WTC11 (cell line): ENCODE measurements around the gene CNTNAP2. TPM values are rescaled to one million over a fixed set of nuclear protein-coding genes. Genes with fewer than 3 reads are reported as not detected.
A peak's percentile ranks its signal among the peaks of the same experiment; 100 is the strongest.

Experiments used
- ATAC-seq: fragments of 200-7000 bp; cut with Tn5 transposase; 2 replicates; pipeline ENCODE4 v1.10.0; 2021; ENCODE audit warnings: mild to moderate bottlenecking, moderate library complexity
- CTCF ChIA-PET: fragments of 300-600 bp; sonication (Branson Sonifier 250); formaldehyde crosslinking; loops from one replicate; lab custom pipeline; 2021; ENCODE audit warnings: antibody characterized with exemption; lab: Charles Lee
- POLR2A ChIA-PET: fragments of 350-600 bp; sonication (Branson Sonifier 250); formaldehyde crosslinking; loops from one replicate; lab custom pipeline; 2021; ENCODE audit warnings: antibody characterized with exemption; lab: Charles Lee
- DNase-seq: peaks from one replicate; pipeline ENCODE4 v3.0.0; 2021; ENCODE audit warnings: low spot score
- H3K27ac Mint-ChIP-seq: 2 replicates; pipeline ENCODE4 v1.8.0; 2021; ENCODE audit warnings: mixed read lengths
- H3K27me3 Mint-ChIP-seq: 2 replicates; pipeline ENCODE4 v1.8.0; 2021; ENCODE audit warnings: low read depth, mild to moderate bottlenecking, moderate library complexity, mixed read lengths
- H3K36me3 Mint-ChIP-seq: 2 replicates; pipeline ENCODE4 v1.8.0; 2021; ENCODE audit warnings: mixed read lengths
- H3K4me1 Mint-ChIP-seq: 2 replicates; pipeline ENCODE4 v1.8.0; 2022; ENCODE audit warnings: mixed read lengths
- H3K4me3 Mint-ChIP-seq: 2 replicates; pipeline ENCODE4 v1.8.0; 2021; ENCODE audit warnings: mild to moderate bottlenecking, moderate library complexity, mixed read lengths
- H3K9me3 Mint-ChIP-seq: 2 replicates; pipeline ENCODE4 v1.8.0; 2021; ENCODE audit warnings: mixed read lengths
- E2F1 ChIP-seq: sonication (generic); formaldehyde crosslinking; IDR thresholded peaks from 2 replicates; pipeline ENCODE4 v1.8.0; 2022; ENCODE audit warnings: mild to moderate bottlenecking, missing genetic modification reagents
- ESRRA ChIP-seq: sonication (generic); formaldehyde crosslinking; IDR thresholded peaks from 2 replicates; pipeline ENCODE4 v1.8.1; 2022; ENCODE audit warnings: mild to moderate bottlenecking, missing genetic modification reagents, borderline replicate concordance
- ETV6 ChIP-seq: sonication (generic); formaldehyde crosslinking; IDR thresholded peaks from 2 replicates; pipeline ENCODE4 v1.8.1; 2022; ENCODE audit warnings: mild to moderate bottlenecking, missing genetic modification reagents
- FOXJ3 ChIP-seq: sonication (generic); formaldehyde crosslinking; IDR thresholded peaks from 2 replicates; pipeline ENCODE4 v1.9.0; 2021; ENCODE audit warnings: missing genetic modification reagents, mild to moderate bottlenecking, borderline replicate concordance
- FOXK1 ChIP-seq: sonication (generic); formaldehyde crosslinking; IDR thresholded peaks from 2 replicates; pipeline ENCODE4 v1.8.0; 2022; ENCODE audit warnings: mild to moderate bottlenecking, moderate library complexity, missing genetic modification reagents
- GRHL2 ChIP-seq: fragments of 250-450 bp; sonication (Bioruptor Pico); IDR thresholded peaks from 2 replicates; pipeline ENCODE4 v1.8.0; 2022; ENCODE audit warnings: mild to moderate bottlenecking, moderate library complexity; ENCODE audit not compliant: insufficient replicate concordance, severe bottlenecking
- GTF2I ChIP-seq: fragments of 250-450 bp; sonication (Bioruptor Pico); conservative IDR thresholded peaks from 2 replicates; pipeline ENCODE4 v1.4.0; 2021; ENCODE audit warnings: mild to moderate bottlenecking
- SMAD3 ChIP-seq: sonication (generic); formaldehyde crosslinking; IDR thresholded peaks from 2 replicates; pipeline ENCODE4 v1.8.0; 2022; ENCODE audit warnings: missing genetic modification reagents, mild to moderate bottlenecking, borderline replicate concordance
- ZNF121 ChIP-seq: sonication (generic); formaldehyde crosslinking; IDR thresholded peaks from 2 replicates; pipeline ENCODE4 v1.8.0; 2023; ENCODE audit warnings: missing genetic modification reagents
- ZNF138 ChIP-seq: sonication (generic); formaldehyde crosslinking; conservative IDR thresholded peaks from 2 replicates; pipeline ENCODE4 v1.8.1; 2022; ENCODE audit warnings: mild to moderate bottlenecking, moderate library complexity, missing genetic modification reagents
- ZNF671 ChIP-seq: fragments of 250-450 bp; sonication (Bioruptor Pico); IDR thresholded peaks from 2 replicates; pipeline ENCODE4 v1.8.0; 2021; ENCODE audit warnings: mild to moderate bottlenecking
- total RNA-seq: library from RNA; stranded (reverse); gene quantifications from 3 replicates; pipeline ENCODE4 v1.2.3, GENCODE V29; 2021
- TF ChIP-seq, protein P1 (sequence below): sonication (generic); formaldehyde crosslinking; IDR thresholded peaks from 2 replicates; pipeline ENCODE4 v1.8.0; 2023; ENCODE audit warnings: missing genetic modification reagents
- TF ChIP-seq, protein P2 (sequence below): sonication (generic); formaldehyde crosslinking; IDR thresholded peaks from 2 replicates; pipeline ENCODE4 v1.8.0; 2023; ENCODE audit warnings: missing genetic modification reagents, mild to moderate bottlenecking, borderline replicate concordance
- TF ChIP-seq, protein P3 (sequence below): sonication (generic); formaldehyde crosslinking; IDR thresholded peaks from 2 replicates; pipeline ENCODE4 v1.8.1; 2023; ENCODE audit warnings: mild to moderate bottlenecking, missing genetic modification reagents
- TF ChIP-seq, protein P4 (sequence below): fragments of 250-450 bp; sonication (Bioruptor Pico); IDR thresholded peaks from 2 replicates; pipeline ENCODE4 v2.1.2; 2022; ENCODE audit warnings: mild to moderate bottlenecking, moderate library complexity
- TF ChIP-seq, protein P5 (sequence below): sonication (generic); formaldehyde crosslinking; IDR thresholded peaks from 2 replicates; pipeline ENCODE4 v1.8.0; 2022; ENCODE audit warnings: mild to moderate bottlenecking, missing genetic modification reagents
- TF ChIP-seq, protein P6 (sequence below): sonication (generic); formaldehyde crosslinking; IDR thresholded peaks from 2 replicates; pipeline ENCODE4 v1.8.1; 2023; ENCODE audit warnings: mild to moderate bottlenecking, moderate library complexity, missing genetic modification reagents
- TF ChIP-seq, protein P7 (sequence below): sonication (generic); formaldehyde crosslinking; IDR thresholded peaks from 2 replicates; pipeline ENCODE4 v1.8.1; 2023; ENCODE audit warnings: mild to moderate bottlenecking, missing genetic modification reagents

The CNTNAP2 gene
- total RNA-seq, 1 experiment from 2014 or later: 63.8 TPM

GRCh38 chr7:148337246-148337965 is 2220.8 kb downstream of the CNTNAP2 start:
- H3K27me3 Mint-ChIP-seq: peaks cover 3% of the 10 kb centered on the region; the same call in 1 of the 2 replicates
- TF ChIP-seq SMAD3 (CRISPR knock-in tag) (no peak), FOXK1 (no peak), ESRRA (no peak), ZNF671 (CRISPR knock-in tag) (no peak), ZNF138 (CRISPR knock-in tag) (no peak), E2F1 (CRISPR knock-in tag) (no peak), GRHL2 (CRISPR knock-in tag) (no peak), GTF2I (no peak), FOXJ3 (CRISPR knock-in tag) (no peak), ZNF121 (no peak), ETV6 (CRISPR knock-in tag) (no peak)
- TF ChIP-seq, protein P1, sequence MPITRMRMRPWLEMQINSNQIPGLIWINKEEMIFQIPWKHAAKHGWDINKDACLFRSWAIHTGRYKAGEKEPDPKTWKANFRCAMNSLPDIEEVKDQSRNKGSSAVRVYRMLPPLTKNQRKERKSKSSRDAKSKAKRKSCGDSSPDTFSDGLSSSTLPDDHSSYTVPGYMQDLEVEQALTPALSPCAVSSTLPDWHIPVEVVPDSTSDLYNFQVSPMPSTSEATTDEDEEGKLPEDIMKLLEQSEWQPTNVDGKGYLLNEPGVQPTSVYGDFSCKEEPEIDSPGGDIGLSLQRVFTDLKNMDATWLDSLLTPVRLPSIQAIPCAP (CRISPR knock-in tag): no peak
- TF ChIP-seq, protein P2, sequence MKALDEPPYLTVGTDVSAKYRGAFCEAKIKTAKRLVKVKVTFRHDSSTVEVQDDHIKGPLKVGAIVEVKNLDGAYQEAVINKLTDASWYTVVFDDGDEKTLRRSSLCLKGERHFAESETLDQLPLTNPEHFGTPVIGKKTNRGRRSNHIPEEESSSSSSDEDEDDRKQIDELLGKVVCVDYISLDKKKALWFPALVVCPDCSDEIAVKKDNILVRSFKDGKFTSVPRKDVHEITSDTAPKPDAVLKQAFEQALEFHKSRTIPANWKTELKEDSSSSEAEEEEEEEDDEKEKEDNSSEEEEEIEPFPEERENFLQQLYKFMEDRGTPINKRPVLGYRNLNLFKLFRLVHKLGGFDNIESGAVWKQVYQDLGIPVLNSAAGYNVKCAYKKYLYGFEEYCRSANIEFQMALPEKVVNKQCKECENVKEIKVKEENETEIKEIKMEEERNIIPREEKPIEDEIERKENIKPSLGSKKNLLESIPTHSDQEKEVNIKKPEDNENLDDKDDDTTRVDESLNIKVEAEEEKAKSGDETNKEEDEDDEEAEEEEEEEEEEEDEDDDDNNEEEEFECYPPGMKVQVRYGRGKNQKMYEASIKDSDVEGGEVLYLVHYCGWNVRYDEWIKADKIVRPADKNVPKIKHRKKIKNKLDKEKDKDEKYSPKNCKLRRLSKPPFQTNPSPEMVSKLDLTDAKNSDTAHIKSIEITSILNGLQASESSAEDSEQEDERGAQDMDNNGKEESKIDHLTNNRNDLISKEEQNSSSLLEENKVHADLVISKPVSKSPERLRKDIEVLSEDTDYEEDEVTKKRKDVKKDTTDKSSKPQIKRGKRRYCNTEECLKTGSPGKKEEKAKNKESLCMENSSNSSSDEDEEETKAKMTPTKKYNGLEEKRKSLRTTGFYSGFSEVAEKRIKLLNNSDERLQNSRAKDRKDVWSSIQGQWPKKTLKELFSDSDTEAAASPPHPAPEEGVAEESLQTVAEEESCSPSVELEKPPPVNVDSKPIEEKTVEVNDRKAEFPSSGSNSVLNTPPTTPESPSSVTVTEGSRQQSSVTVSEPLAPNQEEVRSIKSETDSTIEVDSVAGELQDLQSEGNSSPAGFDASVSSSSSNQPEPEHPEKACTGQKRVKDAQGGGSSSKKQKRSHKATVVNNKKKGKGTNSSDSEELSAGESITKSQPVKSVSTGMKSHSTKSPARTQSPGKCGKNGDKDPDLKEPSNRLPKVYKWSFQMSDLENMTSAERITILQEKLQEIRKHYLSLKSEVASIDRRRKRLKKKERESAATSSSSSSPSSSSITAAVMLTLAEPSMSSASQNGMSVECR: no peak
- TF ChIP-seq, protein P3, sequence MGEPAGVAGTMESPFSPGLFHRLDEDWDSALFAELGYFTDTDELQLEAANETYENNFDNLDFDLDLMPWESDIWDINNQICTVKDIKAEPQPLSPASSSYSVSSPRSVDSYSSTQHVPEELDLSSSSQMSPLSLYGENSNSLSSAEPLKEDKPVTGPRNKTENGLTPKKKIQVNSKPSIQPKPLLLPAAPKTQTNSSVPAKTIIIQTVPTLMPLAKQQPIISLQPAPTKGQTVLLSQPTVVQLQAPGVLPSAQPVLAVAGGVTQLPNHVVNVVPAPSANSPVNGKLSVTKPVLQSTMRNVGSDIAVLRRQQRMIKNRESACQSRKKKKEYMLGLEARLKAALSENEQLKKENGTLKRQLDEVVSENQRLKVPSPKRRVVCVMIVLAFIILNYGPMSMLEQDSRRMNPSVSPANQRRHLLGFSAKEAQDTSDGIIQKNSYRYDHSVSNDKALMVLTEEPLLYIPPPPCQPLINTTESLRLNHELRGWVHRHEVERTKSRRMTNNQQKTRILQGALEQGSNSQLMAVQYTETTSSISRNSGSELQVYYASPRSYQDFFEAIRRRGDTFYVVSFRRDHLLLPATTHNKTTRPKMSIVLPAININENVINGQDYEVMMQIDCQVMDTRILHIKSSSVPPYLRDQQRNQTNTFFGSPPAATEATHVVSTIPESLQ: no peak
- TF ChIP-seq, protein P4, sequence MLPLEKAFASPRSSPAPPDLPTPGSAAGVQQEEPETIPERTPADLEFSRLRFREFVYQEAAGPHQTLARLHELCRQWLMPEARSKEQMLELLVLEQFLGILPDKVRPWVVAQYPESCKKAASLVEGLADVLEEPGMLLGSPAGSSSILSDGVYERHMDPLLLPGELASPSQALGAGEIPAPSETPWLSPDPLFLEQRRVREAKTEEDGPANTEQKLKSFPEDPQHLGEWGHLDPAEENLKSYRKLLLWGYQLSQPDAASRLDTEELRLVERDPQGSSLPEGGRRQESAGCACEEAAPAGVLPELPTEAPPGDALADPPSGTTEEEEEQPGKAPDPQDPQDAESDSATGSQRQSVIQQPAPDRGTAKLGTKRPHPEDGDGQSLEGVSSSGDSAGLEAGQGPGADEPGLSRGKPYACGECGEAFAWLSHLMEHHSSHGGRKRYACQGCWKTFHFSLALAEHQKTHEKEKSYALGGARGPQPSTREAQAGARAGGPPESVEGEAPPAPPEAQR (CRISPR knock-in tag): no peak
- TF ChIP-seq, protein P5, sequence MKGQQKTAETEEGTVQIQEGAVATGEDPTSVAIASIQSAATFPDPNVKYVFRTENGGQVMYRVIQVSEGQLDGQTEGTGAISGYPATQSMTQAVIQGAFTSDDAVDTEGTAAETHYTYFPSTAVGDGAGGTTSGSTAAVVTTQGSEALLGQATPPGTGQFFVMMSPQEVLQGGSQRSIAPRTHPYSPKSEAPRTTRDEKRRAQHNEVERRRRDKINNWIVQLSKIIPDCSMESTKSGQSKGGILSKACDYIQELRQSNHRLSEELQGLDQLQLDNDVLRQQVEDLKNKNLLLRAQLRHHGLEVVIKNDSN (CRISPR knock-in tag): no peak
- TF ChIP-seq, protein P6, sequence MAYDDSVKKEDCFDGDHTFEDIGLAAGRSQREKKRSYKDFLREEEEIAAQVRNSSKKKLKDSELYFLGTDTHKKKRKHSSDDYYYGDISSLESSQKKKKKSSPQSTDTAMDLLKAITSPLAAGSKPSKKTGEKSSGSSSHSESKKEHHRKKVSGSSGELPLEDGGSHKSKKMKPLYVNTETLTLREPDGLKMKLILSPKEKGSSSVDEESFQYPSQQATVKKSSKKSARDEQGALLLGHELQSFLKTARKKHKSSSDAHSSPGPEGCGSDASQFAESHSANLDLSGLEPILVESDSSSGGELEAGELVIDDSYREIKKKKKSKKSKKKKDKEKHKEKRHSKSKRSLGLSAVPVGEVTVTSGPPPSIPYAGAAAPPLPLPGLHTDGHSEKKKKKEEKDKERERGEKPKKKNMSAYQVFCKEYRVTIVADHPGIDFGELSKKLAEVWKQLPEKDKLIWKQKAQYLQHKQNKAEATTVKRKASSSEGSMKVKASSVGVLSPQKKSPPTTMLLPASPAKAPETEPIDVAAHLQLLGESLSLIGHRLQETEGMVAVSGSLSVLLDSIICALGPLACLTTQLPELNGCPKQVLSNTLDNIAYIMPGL (CRISPR knock-in tag): no peak
- TF ChIP-seq, protein P7, sequence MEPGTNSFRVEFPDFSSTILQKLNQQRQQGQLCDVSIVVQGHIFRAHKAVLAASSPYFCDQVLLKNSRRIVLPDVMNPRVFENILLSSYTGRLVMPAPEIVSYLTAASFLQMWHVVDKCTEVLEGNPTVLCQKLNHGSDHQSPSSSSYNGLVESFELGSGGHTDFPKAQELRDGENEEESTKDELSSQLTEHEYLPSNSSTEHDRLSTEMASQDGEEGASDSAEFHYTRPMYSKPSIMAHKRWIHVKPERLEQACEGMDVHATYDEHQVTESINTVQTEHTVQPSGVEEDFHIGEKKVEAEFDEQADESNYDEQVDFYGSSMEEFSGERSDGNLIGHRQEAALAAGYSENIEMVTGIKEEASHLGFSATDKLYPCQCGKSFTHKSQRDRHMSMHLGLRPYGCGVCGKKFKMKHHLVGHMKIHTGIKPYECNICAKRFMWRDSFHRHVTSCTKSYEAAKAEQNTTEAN (CRISPR knock-in tag): no peak
- TF ChIP-seq, all 79 proteins: peak for 0
- H3K4me3 Mint-ChIP-seq: no peak overlapping the region; the same call in 1 of the 2 replicates
- peaks cover 71% of the 10 kb centered on the region for H3K4me1 Mint-ChIP-seq
- H3K9me3 Mint-ChIP-seq: no peaks in the 10 kb centered on the region
- ATAC-seq: peak; percentile 20
- H3K27ac Mint-ChIP-seq: peak overlapping the region; percentile 5; the same call in 1 of the 2 replicates
- ChIA-PET POLR2A (interaction anchor here (0.6 kb wide), 2 partner anchors 50 to 550 kb away, joined by 3 to 5 read pairs; no protein-coding TSS in a partner anchor), CTCF (interaction anchor here (1.0 to 1.2 kb wide), 2 partner anchors 73 to 75 kb away, joined by 4 read pairs; no protein-coding TSS in a partner anchor)
- peaks cover 4% of the 10 kb centered on the region; the same call in 1 of the 2 replicates for H3K36me3 Mint-ChIP-seq
- no peak for DNase-seq
